Muscle layer of duodenum (tissue), 2 donors: ENCODE measurements around the gene GPR158.
"Not testable (repeated sequence)": the region's sequence is repeated elsewhere in the genome, so short reads cannot be mapped to it uniquely, and the experiment has no call there.

Source experiments
- H3K27ac ChIP-seq: one replicate; pipeline ENCODE4 v1.7.0; 2013; ENCODE audit warnings: mild to moderate bottlenecking, low read length
- H3K27me3 ChIP-seq: one replicate; pipeline ENCODE4 v1.7.0; 2013; ENCODE audit warnings: low read depth, mild to moderate bottlenecking, control low read depth, low read length
- H3K36me3 ChIP-seq, 2 donors: one replicate each; pipeline ENCODE4 v1.7.0; 2013; ENCODE audit warnings: low read length in 2 of 2, control low read depth in 1 of 2, mild to moderate bottlenecking in 1 of 2; ENCODE audit not compliant: insufficient read depth in 2 of 2, control insufficient read depth in 1 of 2
- H3K4me1 ChIP-seq, 2 donors: one replicate each; pipeline ENCODE4 v1.7.0; 2013; ENCODE audit warnings: low read length in 2 of 2, mild to moderate bottlenecking in 2 of 2, control low read depth in 1 of 2, moderate library complexity in 1 of 2; ENCODE audit not compliant: insufficient read depth in 2 of 2, control insufficient read depth in 1 of 2
- H3K4me3 ChIP-seq, 2 donors: one replicate each; pipeline ENCODE4 v1.7.0; 2013; ENCODE audit warnings: low read length in 2 of 2, low read depth in 1 of 2, mild to moderate bottlenecking in 1 of 2
- H3K9me3 ChIP-seq, 2 donors: one replicate each; pipeline ENCODE4 v1.7.0; 2013; ENCODE audit warnings: low read length in 2 of 2, control low read depth in 1 of 2, mild to moderate bottlenecking in 1 of 2; ENCODE audit not compliant: control insufficient read depth in 1 of 2
- donor health status: healthy.

GPR158 gene

GRCh38 chr10:25357269-25357668 is 182.5 kb downstream of the GPR158 start:
- H3K27me3 ChIP-seq = no peaks in the 10 kb centered on the region
- no peak overlapping the region for H3K4me3 ChIP-seq
- no peak overlapping the region for H3K27ac ChIP-seq
- peaks cover 3 to 27% of the 10 kb centered on the region in 2 donors for H3K9me3 ChIP-seq
- H3K36me3 ChIP-seq = no peaks in the 10 kb centered on the region
- H3K4me1 ChIP-seq = no peaks in the 10 kb centered on the region

GRCh38 chr10:25382029-25382810 is 207.4 kb downstream of the GPR158 start:
- H3K4me1 ChIP-seq = no peaks in the 10 kb centered on the region
- no peaks in the 10 kb centered on the region for H3K27me3 ChIP-seq
- no peak overlapping the region for H3K27ac ChIP-seq
- H3K36me3 ChIP-seq = no peaks in the 10 kb centered on the region
- no peak overlapping the region for H3K4me3 ChIP-seq
- H3K9me3 ChIP-seq = peaks cover 0 to 2% of the 10 kb centered on the region in 2 donors

- not testable (repeated sequence) for H3K4me3 ChIP-seq, H3K27ac ChIP-seq, H3K4me1 ChIP-seq, H3K9me3 ChIP-seq, H3K36me3 ChIP-seq, H3K27me3 ChIP-seq
These were observed 208.1 kb downstream of the GPR158 start for GRCh38 chr10:25382901-25383300.

- Histone ChIP-seq H3K27me3 (no peaks in the 10 kb centered on the region), H3K4me3 (no peak overlapping the region), H3K9me3 (peaks cover 0 to 3% of the 10 kb centered on the region in 2 donors), H3K36me3 (no peaks in the 10 kb centered on the region), H3K4me1 (no peaks in the 10 kb centered on the region), H3K27ac (no peak overlapping the region)
These were observed 208.9 kb downstream of the GPR158 start for GRCh38 chr10:25383686-25384085.

GRCh38 chr10:25384618-25385017 is 209.8 kb downstream of the GPR158 start:
- H3K9me3 ChIP-seq = peaks cover 0 to 11% of the 10 kb centered on the region in 2 donors
- no peaks in the 10 kb centered on the region for H3K36me3 ChIP-seq
- no peak overlapping the region for H3K27ac ChIP-seq
- no peaks in the 10 kb centered on the region for H3K27me3 ChIP-seq
- H3K4me1 ChIP-seq = no peaks in the 10 kb centered on the region
- no peak overlapping the region for H3K4me3 ChIP-seq

- H3K27ac ChIP-seq = no peak overlapping the region
- H3K9me3 ChIP-seq = peaks cover 0 to 14% of the 10 kb centered on the region in 2 donors
- H3K4me1 ChIP-seq = no peaks in the 10 kb centered on the region
- H3K36me3 ChIP-seq = no peaks in the 10 kb centered on the region
- H3K27me3 ChIP-seq = no peaks in the 10 kb centered on the region
- H3K4me3 ChIP-seq = no peak overlapping the region
These were observed 213.5 kb downstream of the GPR158 start for GRCh38 chr10:25388188-25388861.

- Histone ChIP-seq H3K9me3 (peaks cover 0 to 14% of the 10 kb centered on the region in 2 donors), H3K36me3 (no peaks in the 10 kb centered on the region), H3K27me3 (no peaks in the 10 kb centered on the region), H3K27ac (no peak overlapping the region), H3K4me1 (no peaks in the 10 kb centered on the region), H3K4me3 (no peak overlapping the region)
These were observed 214.0 kb downstream of the GPR158 start for GRCh38 chr10:25388862-25389206.

GRCh38 chr10:25390733-25391132 is 215.9 kb downstream of the GPR158 start:
- H3K36me3 ChIP-seq = no peaks in the 10 kb centered on the region
- H3K4me3 ChIP-seq = no peak overlapping the region
- peaks cover 0 to 12% of the 10 kb centered on the region in 2 donors for H3K9me3 ChIP-seq
- no peak overlapping the region for H3K27ac ChIP-seq
- H3K4me1 ChIP-seq = no peaks in the 10 kb centered on the region
- H3K27me3 ChIP-seq = no peaks in the 10 kb centered on the region

GRCh38 chr10:25392132-25392531 is 217.3 kb downstream of the GPR158 start:
- Histone ChIP-seq H3K4me3 (no peak overlapping the region), H3K4me1 (no peaks in the 10 kb centered on the region), H3K27me3 (no peaks in the 10 kb centered on the region), H3K27ac (no peak overlapping the region), H3K9me3 (peaks cover 0 to 12% of the 10 kb centered on the region in 2 donors), H3K36me3 (no peaks in the 10 kb centered on the region)

- Histone ChIP-seq H3K9me3 (peaks cover 0 to 12% of the 10 kb centered on the region in 2 donors), H3K27ac (no peak overlapping the region)
These were observed 218.8 kb downstream of the GPR158 start for GRCh38 chr10:25393621-25394020.

GRCh38 chr10:25398680-25399079 is 223.9 kb downstream of the GPR158 start:
- H3K4me1 ChIP-seq = no peaks in the 10 kb centered on the region
- H3K27me3 ChIP-seq = no peaks in the 10 kb centered on the region
- no peak overlapping the region for H3K27ac ChIP-seq
- H3K36me3 ChIP-seq = no peaks in the 10 kb centered on the region
- no peak overlapping the region for H3K4me3 ChIP-seq
- no peaks in the 10 kb centered on the region for H3K9me3 ChIP-seq

More at GRCh38 chr10:25393621-25394020, 218.8 kb downstream of the GPR158 start:
- Histone ChIP-seq H3K27me3 (no peaks in the 10 kb centered on the region), H3K4me1 (no peaks in the 10 kb centered on the region), H3K36me3 (no peaks in the 10 kb centered on the region), H3K4me3 (no peak overlapping the region)
